Adrenal gland (tissue), 12 donors: ENCODE data around the gene PRG2. TPM values are rescaled to one million over a fixed set of nuclear protein-coding genes. Genes with fewer than 3 reads are reported as not detected.

ENCODE experiments used
- DNase-seq, 7 donors: peaks; one replicate each; pipeline ENCODE4 v3.0.0-alpha.2; 2019 to 2020
- H3K27ac ChIP-seq, 5 donors: fragments of 200-600 bp; sonication (generic) in 4 of 5; 1 replicate in 3 of 5; 2 replicates in 2 of 5; pipeline versions ENCODE4 v1.5.1 to v1.8.0; 2016 to 2020; ENCODE audit warnings: mild to moderate bottlenecking in 1 of 5
- H3K27me3 ChIP-seq: fragments of 200-600 bp; 2 replicates; pipeline ENCODE4 v1.8.0; 2021
- H3K36me3 ChIP-seq, 2 donors: fragments of 200-600 bp; replicated peaks in 1 of 2; 1 replicate in 1 of 2; 2 replicates in 1 of 2; pipeline versions ENCODE4 v1.5.1 to v1.8.0; 2018 to 2022
- H3K4me1 ChIP-seq, 2 donors: fragments of 200-600 bp; replicated peaks in 1 of 2; 1 replicate in 1 of 2; 2 replicates in 1 of 2; pipeline versions ENCODE4 v1.5.1 to v1.8.0; 2018 to 2021
- H3K4me3 ChIP-seq, 4 donors: fragments of 200-600 bp; sonication (generic) in 3 of 4; one replicate each; pipeline ENCODE4 v1.5.1; 2016 to 2018
- H3K9me3 ChIP-seq, 3 donors: fragments of 200-600 bp; sonication (generic) in 1 of 3; replicated peaks in 1 of 3; 1 replicate in 2 of 3; 2 replicates in 1 of 3; pipeline versions ENCODE4 v1.5.1 to v1.8.0; 2016 to 2021
- CTCF ChIP-seq, 6 experiments: fragments of 450-650 bp in 4 of 6; fragments of 200-600 bp in 2 of 6; sonication (generic) in 1 of 6; IDR thresholded peaks; 1 replicate in 5 of 6; 2 replicates in 1 of 6; pipeline versions ENCODE4 v1.5.1 to v1.8.0; 2016 to 2021; ENCODE audit warnings: antibody characterized with exemption in 6 of 6, mild to moderate bottlenecking in 2 of 6, moderate library complexity in 1 of 6
- POLR2A ChIP-seq, 2 donors: fragments of 450-650 bp; IDR thresholded peaks; one replicate each; pipeline ENCODE4 v1.6.1; 2017; ENCODE audit warnings: antibody characterized with exemption in 2 of 2, mild to moderate bottlenecking in 2 of 2, moderate library complexity in 1 of 2
- WGBS, 4 donors: extraction: QIAGEN DNeasy Blood & Tissue Kit in 2 of 4; methylation state at CpG; one replicate each; pipeline versions ENCODE4 v1.1.5 to v1.1.7; 2013 to 2017; 5-methylcytosine and 5-hydroxymethylcytosine counted together
- intact Hi-C, 2 donors: fragments of 100-400 bp; cut with DNase I; formaldehyde crosslinking; loops; one replicate each; pipeline versions ENCODE4 v1.14.1 to v1.15.0; 2022 to 2023
- polyA plus RNA-seq, 3 donors: library from polyadenylated mRNA; stranded (reverse); fragments of 200-250 nt in 2 of 3; fragments of 350-450 nt in 1 of 3; fragmentation: Illumina TruSeq in 1 of 3; extraction: RNeasy Lipid Tissue Mini Kit (QIAGEN cat#74804) in 1 of 3; gene quantifications; one replicate each; pipeline ENCODE4 v1.2.3, GENCODE V29; 2013 to 2014
- total RNA-seq, 9 donors: library from RNA; depleted of rRNA in 4 of 9; stranded (reverse); fragments of >200 nt in 4 of 9; fragments of 120-200 nt in 1 of 9; fragmentation: NEBNext Ultra II Directional in 1 of 9; extraction: Animal tissue kit (Norgen Biotek cat#: 25700) in 1 of 9; gene quantifications; one replicate each; pipeline versions ENCODE4 v1.1.0 to v1.2.4, GENCODE V29; 2013 to 2023
- donor health status: healthy with polysubstance abuse.
- donor health status: Bipolar disorder and iron deficiency.
- donor health status: DM: yes; HTN: yes; CAD: no.
- donor health status: DM: no; HTN: no; CAD: no.
- donor health status: DM: no; HTN: no; CAD: no.
- donor health status: DM: yes; HTN: yes; CAD: no.

PRG2 gene
- total and polyA plus RNA-seq, 12 donors = 0.24 to 0.97 (median 0.27) TPM; not detected in 8

- intact Hi-C loops = no loop called here
- DNase-seq = no peak
- no peak overlapping the region for H3K27ac ChIP-seq
- H3K4me1 ChIP-seq = peaks cover 2 to 17% of the 10 kb centered on the region in 2 donors
- no peaks in the 10 kb centered on the region for H3K27me3 ChIP-seq
- WGBS, 4 donors = 89 to 96% (median 93%) methylated on average over 2 to 3 of the region's 3 CpGs
- H3K9me3 ChIP-seq = no peaks in the 10 kb centered on the region
- peaks cover 0 to 61% of the 10 kb centered on the region in 2 donors for H3K36me3 ChIP-seq
- no peak overlapping the region for H3K4me3 ChIP-seq
- TF ChIP-seq CTCF (IDR thresholded peaks at IDR 0.05) = no peak
- TF ChIP-seq POLR2A (IDR thresholded peaks at IDR 0.05) = no peak
Measured at GRCh38 chr11:57419146-57419545, 28.7 kb upstream of the PRG2 start.

- Histone ChIP-seq H3K27me3 (no peaks in the 10 kb centered on the region), H3K4me3 (no peak overlapping the region), H3K36me3 (peaks cover 0 to 68% of the 10 kb centered on the region in 2 donors), H3K9me3 (no peaks in the 10 kb centered on the region), H3K4me1 (peaks cover 0 to 13% of the 10 kb centered on the region in 2 donors), H3K27ac (no peak overlapping the region)
- DNase-seq = no peak
- intact Hi-C loops = no loop called here
- no peak for TF ChIP-seq CTCF (IDR thresholded peaks at IDR 0.05)
- TF ChIP-seq POLR2A (IDR thresholded peaks at IDR 0.05) = no peak
Measured at GRCh38 chr11:57418131-57418530, 27.7 kb upstream of the PRG2 start.

GRCh38 chr11:57417056-57417455, 26.6 kb upstream of the PRG2 start:
- Histone ChIP-seq H3K4me3 (no peak overlapping the region), H3K27me3 (no peaks in the 10 kb centered on the region), H3K27ac (peak overlapping the region in 1 of 5 donors; percentile 4), H3K36me3 (peaks cover 0 to 71% of the 10 kb centered on the region in 2 donors), H3K9me3 (no peaks in the 10 kb centered on the region), H3K4me1 (peaks cover 0 to 7% of the 10 kb centered on the region in 2 donors)
- no peak for DNase-seq
- intact Hi-C loops = no loop called here
- no peak for TF ChIP-seq CTCF (IDR thresholded peaks at IDR 0.05)
- WGBS, 4 donors = 67 to 89% (median 85%) methylated on average over 1 to 4 of the region's 4 CpGs

- Histone ChIP-seq H3K9me3 (no peaks in the 10 kb centered on the region), H3K27me3 (no peaks in the 10 kb centered on the region), H3K36me3 (peaks cover 0 to 73% of the 10 kb centered on the region in 2 donors), H3K27ac (no peak overlapping the region), H3K4me1 (peaks cover 0 to under 1% of the 10 kb centered on the region in 2 donors), H3K4me3 (no peak overlapping the region)
- DNase-seq = no peak
- 89 to 93% (median 92%) methylated on average over 3 of the region's 3 CpGs for WGBS, 4 donors
- intact Hi-C loops = no loop called here
- TF ChIP-seq POLR2A (IDR thresholded peaks at IDR 0.05) = no peak
- TF ChIP-seq CTCF (IDR thresholded peaks at IDR 0.05) = no peak
Measured at GRCh38 chr11:57416436-57416835, 26.0 kb upstream of the PRG2 start.
